GM21723 (cell line): ENCODE data around the gene ENPP5.

Experiments
- ATAC-seq: cut with Tn5 transposase; IDR thresholded peaks from one replicate; pipeline ENCODE4 v1.9.1; 2021; ENCODE audit warnings: mild to moderate bottlenecking, moderate library complexity; ENCODE audit not compliant: unreplicated experiment

The ENPP5 gene

DNA sequence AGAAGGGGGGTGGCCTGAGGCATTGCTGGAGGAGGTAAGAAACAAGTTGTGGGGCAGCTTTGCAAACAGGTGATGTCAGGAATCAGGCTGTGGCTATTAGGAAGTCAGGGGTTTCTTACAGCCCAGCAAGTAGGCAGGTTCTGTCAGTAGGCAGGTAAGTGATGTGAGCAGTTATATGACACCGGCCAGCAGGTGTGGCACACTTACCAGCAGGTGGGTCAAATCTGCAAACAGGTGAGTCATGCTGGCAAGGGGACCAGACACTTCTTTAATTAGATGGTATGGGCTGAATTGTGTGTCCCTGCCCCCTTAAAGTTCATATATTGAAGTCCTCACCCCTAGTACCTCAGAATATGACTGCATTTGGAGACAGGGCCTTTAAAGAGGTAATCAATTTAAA is 57.4 kb downstream of the ENPP5 start:
- ATAC-seq, result no peak
